ENCODE data around the gene TRPC4.

Gene TRPC4

GRCh38 chr13:37869756-37870488, at the start of gene TRPC4:
TSS of gene TRPC4 (minus strand) at chr13:37869772. CDS start at chr13:37783333, 86,439 bp downstream.
- DNase-seq (ENCODE audit: low read depth) = no peak

DNA sequence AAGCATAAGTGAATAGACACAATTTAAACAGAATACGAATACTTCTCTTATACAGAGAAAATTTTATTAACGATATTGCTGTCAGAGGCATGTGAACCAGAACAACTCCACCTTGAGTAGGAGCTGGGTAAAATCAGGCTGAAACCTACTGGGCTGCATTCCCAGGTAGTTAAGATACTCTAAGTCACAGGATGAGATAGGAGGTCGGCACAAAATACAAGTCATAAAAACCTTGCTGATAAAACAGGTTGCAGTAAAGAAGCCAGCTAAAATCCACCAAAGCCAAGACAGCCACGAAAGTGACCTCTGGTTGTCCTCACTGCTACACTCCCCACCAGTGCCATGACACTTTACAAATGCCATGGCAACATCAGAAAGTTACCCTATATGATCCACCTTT, 49.2 kb upstream of the TRPC4 start:
- no peak for DNase-seq (ENCODE audit: low read depth)

GRCh38 chr13:37918116-37918714, 48.6 kb upstream of the TRPC4 start:
- DNase-seq (ENCODE audit: low read depth) = no peak

- no peak for DNase-seq (ENCODE audit: low read depth)
These were observed 45.3 kb upstream of the TRPC4 start for GRCh38 chr13:37914781-37915391.

DNA sequence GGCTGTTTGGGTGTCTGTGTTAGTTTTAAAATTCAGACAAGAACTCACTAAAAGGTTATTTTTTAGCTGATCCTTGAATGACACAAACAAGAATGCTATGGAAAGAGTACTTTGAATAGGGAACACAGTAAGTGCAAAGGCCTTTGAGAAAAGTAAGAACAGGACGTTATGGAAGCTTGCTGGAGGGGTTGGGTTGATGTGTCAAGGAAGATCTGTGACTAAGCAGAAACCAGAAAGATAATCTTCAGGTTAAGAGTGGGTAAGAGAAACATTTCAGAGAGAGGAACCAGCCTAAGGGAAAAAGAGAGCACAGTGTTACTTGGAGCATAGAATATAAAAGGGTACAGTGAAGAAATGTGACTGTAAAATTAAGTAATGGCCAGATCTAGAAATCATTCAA, 41.2 kb upstream of the TRPC4 start:
- DNase-seq (ENCODE audit: low read depth) = no peak

DNA sequence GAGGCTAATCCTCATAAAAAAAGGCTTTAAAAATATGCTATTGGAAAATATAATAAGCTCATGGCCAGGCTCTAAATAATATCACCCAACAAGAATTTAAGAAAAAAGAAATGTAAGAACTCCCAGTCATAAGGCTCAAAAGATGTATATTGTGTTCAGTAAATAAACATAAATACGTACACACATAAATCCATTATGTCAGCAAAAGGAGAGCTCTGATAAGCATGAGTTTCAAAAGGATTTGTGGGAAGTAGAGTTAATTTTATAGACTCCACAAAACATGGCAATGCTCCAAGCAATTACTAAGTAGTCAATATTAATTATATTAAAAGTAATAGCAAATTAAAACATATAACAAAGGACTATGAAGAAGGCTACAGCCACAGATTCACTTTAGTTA, 37.3 kb upstream of the TRPC4 start:
- DNase-seq (ENCODE audit: low read depth) = no peak

GRCh38 chr13:37905736-37906135, 36.2 kb upstream of the TRPC4 start:
- DNase-seq (ENCODE audit: low read depth) = no peak

GRCh38 chr13:37899753-37900152, 30.2 kb upstream of the TRPC4 start:
- no peak for DNase-seq (ENCODE audit: low read depth)

DNA sequence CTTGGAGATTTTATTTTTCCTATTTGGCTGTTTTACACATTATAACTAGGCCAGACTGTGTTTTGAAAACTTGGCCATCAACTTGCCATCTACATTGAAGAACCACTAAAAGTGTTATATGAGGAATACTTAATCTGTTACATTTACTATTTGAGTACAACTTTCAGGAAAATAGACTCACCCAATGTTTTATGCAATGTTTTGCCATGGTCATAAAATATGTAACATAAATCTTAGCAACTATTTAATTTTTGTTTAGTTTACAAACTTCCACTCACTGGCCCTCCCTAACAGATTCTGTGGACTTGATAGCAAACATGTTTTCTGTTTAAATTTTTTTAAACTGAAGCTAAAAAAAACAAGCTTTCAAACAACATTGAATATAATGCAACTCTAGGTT, 23.7 kb upstream of the TRPC4 start:
- no peak for DNase-seq (ENCODE audit: low read depth)

DNA sequence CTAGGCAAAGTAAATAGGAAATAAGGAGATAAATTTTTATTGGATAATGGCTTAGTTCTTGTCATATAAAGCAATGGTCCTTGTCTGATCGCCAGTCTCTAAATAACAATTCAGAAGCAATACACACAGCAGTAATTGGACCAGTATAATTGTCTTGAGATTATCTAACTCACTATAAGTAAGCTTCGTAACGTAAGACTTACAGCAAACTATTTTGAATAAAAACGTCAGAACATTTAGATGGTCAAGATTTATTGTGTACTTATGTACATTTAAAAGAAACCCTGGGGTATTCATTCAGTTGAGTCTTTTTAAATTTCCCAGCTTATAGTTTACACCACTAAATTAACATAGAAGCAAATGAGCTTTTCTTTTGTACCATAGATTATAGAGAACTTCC, 20.2 kb upstream of the TRPC4 start:
- no peak for DNase-seq (ENCODE audit: low read depth)

DNA sequence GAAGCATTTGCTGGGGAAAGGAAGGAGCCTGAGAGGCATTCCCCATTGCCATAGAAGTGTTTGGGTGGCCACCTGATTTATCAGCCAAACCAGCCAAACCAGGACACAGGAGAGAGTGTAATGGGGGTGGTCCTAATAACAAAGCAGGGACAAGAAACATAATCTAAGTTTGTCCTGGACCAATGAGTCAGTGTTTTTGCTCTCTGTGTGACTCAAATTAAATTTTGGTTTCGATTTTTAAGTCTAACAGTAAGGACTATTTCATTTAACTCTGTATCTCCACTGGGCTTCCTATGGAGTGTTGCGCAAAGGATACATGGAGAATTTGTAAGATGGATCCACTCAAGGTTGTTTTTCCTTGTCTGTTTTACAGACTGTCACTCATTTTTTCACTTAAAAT, 19.5 kb upstream of the TRPC4 start:
- no peak for DNase-seq (ENCODE audit: low read depth)

- no peak for DNase-seq (ENCODE audit: low read depth)
These were observed 17.3 kb upstream of the TRPC4 start for GRCh38 chr13:37886879-37887278.

GRCh38 chr13:37884674-37885073, 15.1 kb upstream of the TRPC4 start:
- no peak for DNase-seq (ENCODE audit: low read depth)

GRCh38 chr13:37884026-37884425, 14.5 kb upstream of the TRPC4 start:
- DNase-seq (ENCODE audit: low read depth) = no peak

GRCh38 chr13:37878921-37879320, 9.3 kb upstream of the TRPC4 start:
- DNase-seq (ENCODE audit: low read depth) = no peak

DNA sequence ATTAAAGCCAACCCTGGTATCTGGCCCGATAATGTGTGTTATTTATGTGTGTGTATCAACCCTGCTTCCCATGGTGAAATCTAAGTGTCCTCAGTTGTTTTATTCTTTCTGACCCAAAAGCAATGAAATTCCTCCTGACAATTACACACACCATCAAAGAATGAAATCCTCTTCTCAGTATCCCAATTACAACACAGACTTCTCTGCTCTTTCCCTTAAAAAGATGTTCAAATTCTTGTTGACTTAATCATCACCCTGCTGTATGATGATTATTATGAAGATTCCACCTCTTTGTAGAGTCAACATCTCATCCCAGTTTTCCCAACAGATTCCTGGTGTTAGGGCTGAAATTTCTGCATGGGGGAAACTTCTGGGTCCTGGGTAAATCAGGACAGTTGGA, 8.9 kb upstream of the TRPC4 start:
- no peak for DNase-seq (ENCODE audit: low read depth)

- no peak for DNase-seq (ENCODE audit: low read depth)
These were observed 1.5 kb upstream of the TRPC4 start for GRCh38 chr13:37870895-37871550.

DNA sequence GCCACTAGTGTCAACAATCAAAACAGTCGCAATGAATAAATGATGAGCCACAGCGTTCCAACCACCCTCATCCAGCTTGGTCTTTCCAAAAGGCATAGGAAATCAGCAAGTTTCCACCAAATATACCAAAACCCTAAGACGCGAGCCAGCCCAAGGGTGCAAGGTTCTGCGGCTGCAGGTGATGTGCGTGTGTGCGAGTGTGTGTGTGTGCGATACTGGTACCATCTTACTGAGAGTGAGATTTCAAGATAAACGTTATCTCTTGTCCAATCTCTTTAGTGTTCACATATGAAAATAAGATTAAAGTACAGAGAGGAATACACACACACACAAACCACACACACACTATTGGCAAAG, 895 bp upstream of the TRPC4 start:
- no peak for DNase-seq (ENCODE audit: low read depth)

DNA sequence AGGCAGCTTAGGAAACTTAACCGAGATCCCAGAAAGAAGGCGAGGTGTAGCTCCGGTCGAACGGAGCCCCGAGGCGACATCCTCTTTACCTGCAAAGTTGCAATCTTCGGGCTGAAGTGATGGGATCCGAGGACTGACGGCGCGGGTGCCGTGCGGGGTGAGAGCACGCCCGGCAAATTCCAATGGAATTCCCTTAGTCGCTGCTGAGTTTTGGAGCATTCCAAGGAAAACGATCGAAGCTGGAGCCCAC, 141 bp downstream of the TRPC4 start:
- no peak for DNase-seq (ENCODE audit: low read depth)

DNA sequence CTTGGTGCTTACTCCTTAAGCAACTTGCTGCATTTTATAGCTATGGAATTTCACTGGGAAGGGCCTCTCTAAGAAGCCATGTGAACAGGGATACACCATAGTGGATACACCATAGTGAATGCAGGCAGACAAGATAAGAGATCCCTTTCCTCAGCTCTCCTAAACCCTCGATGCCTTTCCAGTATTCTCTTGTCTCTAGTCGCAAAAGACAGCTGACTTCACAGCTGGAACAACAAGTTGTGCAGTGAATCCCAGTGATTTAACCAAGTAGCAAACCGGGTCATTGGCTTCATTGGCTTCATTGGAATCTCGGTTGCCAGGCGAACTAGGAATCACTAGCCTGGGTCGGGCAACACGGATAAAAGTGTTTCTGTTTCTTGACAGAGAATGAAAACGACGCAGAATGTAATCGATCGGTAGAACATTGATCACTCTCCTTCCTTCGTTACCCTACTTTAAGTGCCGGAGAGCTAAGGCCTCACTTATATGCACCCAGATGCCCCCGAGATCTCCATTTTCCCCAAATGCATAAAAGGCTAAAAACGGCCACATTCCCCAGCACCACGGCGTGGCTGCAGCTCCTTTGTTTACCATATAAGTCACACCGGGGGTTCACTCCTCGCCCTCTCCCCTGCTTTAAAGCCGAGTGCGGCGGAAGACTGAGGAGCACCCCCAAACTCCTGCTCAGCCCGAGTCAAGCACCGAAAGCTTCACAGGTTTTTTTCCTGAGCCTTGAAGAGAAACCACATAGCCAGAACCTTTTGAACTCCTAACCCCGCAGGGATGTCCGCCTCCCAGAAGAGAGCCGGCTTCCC, 674 bp downstream of the TRPC4 start:
- no peak for DNase-seq (ENCODE audit: low read depth)

- no peak for DNase-seq (ENCODE audit: low read depth)
These were observed 5.9 kb downstream of the TRPC4 start for GRCh38 chr13:37863708-37864107.

DNA sequence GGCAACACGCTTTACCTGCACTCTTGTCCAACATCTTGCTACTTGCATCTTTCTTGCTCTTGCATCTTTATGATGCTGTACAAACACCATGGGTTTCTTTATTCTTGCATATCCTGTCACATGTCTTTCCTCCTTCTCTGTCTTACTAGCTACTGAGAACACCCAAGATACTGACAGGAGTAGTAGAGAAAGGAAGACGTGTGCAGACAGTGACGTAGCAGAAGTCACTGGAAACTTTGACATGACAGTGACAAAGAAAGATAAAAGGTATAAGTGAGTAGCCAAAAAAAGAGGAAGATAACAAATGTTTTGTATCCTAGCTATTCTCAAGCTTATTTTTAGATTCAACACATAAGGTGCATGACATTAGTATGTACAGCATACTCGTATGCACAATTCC, 34.2 kb downstream of the TRPC4 start:
- no peak for DNase-seq (ENCODE audit: low read depth)

GRCh38 chr13:37833411-37833810, 36.2 kb downstream of the TRPC4 start:
- DNase-seq (ENCODE audit: low read depth) = no peak

Measured in activated T-cell treated with anti-CD3 and anti-CD28 coated beads for 24 hours (primary cell).